ENCODE measurements around the gene KRTAP10-4. TPM values are rescaled to one million over a fixed set of nuclear protein-coding genes. Genes with fewer than 3 reads are reported as not detected.

KRTAP10-4 gene
- polyA plus RNA-seq, 2 of the 4 experiments (the other 2 are of a cell fraction): not detected

DNA sequence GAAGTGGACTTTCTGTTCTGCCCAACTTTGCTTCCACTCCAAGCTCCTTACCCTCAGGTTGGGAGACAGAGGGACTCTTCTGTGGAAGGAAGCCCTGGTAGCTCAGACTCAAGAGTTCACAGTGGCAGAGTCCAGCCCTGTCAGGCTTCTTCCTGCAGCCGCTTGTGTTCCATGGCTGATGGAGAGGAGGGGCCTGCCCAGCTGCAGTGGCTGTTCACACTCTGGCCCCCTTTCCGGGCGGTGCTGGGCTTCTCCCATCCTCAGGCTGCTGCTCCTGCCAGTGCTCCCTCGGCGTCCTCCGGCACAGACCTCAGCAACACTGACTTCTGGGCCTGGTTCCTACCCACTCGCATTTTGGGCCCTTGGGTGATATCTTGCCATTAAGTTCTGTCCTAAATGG lies 37.6 kb upstream of the KRTAP10-4 start:
- ATAC-seq: no peak

DNA sequence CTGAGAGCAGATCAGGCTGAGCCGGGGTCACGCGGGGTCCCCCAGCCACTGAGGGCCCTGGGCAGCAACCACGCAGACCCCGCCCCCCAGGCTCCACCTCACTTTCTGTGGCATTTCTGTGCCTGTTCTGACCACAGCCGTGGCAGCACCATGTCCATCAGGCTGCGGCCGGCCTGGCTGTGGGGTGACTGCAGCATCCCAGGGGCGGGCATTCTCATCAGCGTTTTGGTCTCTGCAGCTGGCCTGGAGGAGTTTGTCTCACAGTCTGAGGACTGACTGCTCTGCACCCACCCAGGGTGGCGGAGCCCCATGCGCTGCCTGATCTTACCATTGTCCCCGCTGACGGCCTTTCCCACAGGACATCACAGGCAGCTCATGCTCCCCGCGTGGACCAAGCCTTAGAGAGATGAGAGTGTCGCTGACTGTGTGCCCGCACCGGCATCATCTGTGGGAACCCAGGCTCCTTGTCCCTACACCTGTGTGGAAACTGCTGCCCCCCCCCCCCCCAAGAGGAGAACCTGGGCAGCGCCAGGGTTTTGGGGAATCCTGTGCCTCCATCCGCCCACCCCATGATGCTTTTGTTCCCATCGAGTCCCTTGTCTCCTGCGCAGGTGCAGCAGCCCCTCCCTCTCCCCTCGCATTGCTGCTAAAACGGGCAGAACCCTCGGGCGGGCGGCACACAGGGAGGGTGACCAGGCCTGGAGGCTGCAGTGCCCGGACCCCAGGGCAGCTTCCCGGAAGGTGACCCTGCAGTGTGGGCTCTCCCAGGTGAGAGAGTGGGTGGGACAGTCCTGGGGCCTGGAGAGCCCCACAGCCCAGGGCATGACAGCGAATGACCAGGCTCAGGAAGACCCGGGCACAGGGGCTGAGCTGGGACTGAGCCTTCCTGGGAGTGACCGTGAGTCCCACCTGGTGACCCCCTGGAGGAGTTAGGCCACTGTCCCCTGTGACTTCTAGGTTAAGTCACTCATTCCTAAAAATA lies 35.3 kb upstream of the KRTAP10-4 start:
- TF ChIP-seq ZFP36 (IDR thresholded peaks at IDR 0.05; ENCODE audit: borderline replicate concordance, partially characterized antibody) (no peak), RNF2 (IDR thresholded peaks at IDR 0.05; ENCODE audit: borderline replicate concordance, low read depth) (no peak), NFE2L2 (conservative IDR thresholded peaks at IDR 0.05; ENCODE audit: low read length) (no peak), NPAS2 (CRISPR knock-in tag; IDR thresholded peaks at IDR 0.05; ENCODE audit: borderline replicate concordance) (no peak), POLR2AphosphoS2 (conservative IDR thresholded peaks at IDR 0.05; ENCODE audit: low read length) (no peak), FOSL2 (IDR thresholded peaks at IDR 0.05) (no peak), FOSL2 (CRISPR knock-in tag; IDR thresholded peaks at IDR 0.05) (no peak), HOXB5 (CRISPR knock-in tag; IDR thresholded peaks at IDR 0.05) (no peak), EHMT2 (IDR thresholded peaks at IDR 0.05; ENCODE audit: low read depth) (no peak), TP53 (CRISPR knock-in tag; IDR thresholded peaks at IDR 0.05) (no peak), RAD21 (conservative IDR thresholded peaks at IDR 0.05 in 1 of 2, IDR thresholded peaks at IDR 0.05 in 1 of 2) (no peak), KDM1A (IDR thresholded peaks at IDR 0.05; ENCODE audit: low read depth) (no peak), SREBF2 (IDR thresholded peaks at IDR 0.05) (no peak), RCOR1 (IDR thresholded peaks at IDR 0.05; ENCODE audit: low read depth, low read length) (no peak), ZSCAN20 (CRISPR knock-in tag; IDR thresholded peaks at IDR 0.05) (no peak), FOSB (CRISPR knock-in tag; IDR thresholded peaks at IDR 0.05) (no peak)
- TF ChIP-seq, protein P1, sequence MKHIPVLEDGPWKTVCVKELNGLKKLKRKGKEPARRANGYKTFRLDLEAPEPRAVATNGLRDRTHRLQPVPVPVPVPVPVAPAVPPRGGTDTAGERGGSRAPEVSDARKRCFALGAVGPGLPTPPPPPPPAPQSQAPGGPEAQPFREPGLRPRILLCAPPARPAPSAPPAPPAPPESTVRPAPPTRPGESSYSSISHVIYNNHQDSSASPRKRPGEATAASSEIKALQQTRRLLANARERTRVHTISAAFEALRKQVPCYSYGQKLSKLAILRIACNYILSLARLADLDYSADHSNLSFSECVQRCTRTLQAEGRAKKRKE (CRISPR knock-in tag; IDR thresholded peaks at IDR 0.05; ENCODE audit: low read depth): no peak
- TF ChIP-seq, protein P2, sequence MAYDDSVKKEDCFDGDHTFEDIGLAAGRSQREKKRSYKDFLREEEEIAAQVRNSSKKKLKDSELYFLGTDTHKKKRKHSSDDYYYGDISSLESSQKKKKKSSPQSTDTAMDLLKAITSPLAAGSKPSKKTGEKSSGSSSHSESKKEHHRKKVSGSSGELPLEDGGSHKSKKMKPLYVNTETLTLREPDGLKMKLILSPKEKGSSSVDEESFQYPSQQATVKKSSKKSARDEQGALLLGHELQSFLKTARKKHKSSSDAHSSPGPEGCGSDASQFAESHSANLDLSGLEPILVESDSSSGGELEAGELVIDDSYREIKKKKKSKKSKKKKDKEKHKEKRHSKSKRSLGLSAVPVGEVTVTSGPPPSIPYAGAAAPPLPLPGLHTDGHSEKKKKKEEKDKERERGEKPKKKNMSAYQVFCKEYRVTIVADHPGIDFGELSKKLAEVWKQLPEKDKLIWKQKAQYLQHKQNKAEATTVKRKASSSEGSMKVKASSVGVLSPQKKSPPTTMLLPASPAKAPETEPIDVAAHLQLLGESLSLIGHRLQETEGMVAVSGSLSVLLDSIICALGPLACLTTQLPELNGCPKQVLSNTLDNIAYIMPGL (CRISPR knock-in tag; IDR thresholded peaks at IDR 0.05; ENCODE audit: borderline replicate concordance): no peak
- FAIRE-seq: no peak
- ChIA-PET CTCF (no interaction called here), POLR2A (no interaction called here)
- Histone ChIP-seq H3K9me3 (peaks cover 14% of the 10 kb centered on the region; the same call in 2 of the 3 replicates), H3K4me1 (no peaks in the 10 kb centered on the region), H3K4me2 (no peak overlapping the region), H3K27ac (no peak overlapping the region), H3K4me3 (no peak overlapping the region)
- WGBS (ENCODE audit: missing lambda C conversion rate): 74% methylated on average over 10 of the region's 33 CpGs
- DNase-seq (ENCODE audit: low read depth in 1 of 2, low spot score in 1 of 2): no peak
- no peak for ATAC-seq

More for the DNA sequence above, 37.6 kb upstream of the KRTAP10-4 start:
- no peak overlapping the region for H3K27ac ChIP-seq
- ChIA-PET POLR2A (no interaction called here), CTCF (no interaction called here)
- H3K4me1 ChIP-seq: no peaks in the 10 kb centered on the region
- no peak for FAIRE-seq
- DNase-seq (ENCODE audit: low read depth in 1 of 2, low spot score in 1 of 2): no peak
- TF ChIP-seq ZFP36 (IDR thresholded peaks at IDR 0.05; ENCODE audit: borderline replicate concordance, partially characterized antibody): no peak
- no peak for TF ChIP-seq FOXS1 (CRISPR knock-in tag; IDR thresholded peaks at IDR 0.05)
- TF ChIP-seq, protein P2 (CRISPR knock-in tag; IDR thresholded peaks at IDR 0.05; ENCODE audit: borderline replicate concordance): no peak
- TF ChIP-seq JUN (IDR thresholded peaks at IDR 0.05): no peak
- TF ChIP-seq, protein P3, sequence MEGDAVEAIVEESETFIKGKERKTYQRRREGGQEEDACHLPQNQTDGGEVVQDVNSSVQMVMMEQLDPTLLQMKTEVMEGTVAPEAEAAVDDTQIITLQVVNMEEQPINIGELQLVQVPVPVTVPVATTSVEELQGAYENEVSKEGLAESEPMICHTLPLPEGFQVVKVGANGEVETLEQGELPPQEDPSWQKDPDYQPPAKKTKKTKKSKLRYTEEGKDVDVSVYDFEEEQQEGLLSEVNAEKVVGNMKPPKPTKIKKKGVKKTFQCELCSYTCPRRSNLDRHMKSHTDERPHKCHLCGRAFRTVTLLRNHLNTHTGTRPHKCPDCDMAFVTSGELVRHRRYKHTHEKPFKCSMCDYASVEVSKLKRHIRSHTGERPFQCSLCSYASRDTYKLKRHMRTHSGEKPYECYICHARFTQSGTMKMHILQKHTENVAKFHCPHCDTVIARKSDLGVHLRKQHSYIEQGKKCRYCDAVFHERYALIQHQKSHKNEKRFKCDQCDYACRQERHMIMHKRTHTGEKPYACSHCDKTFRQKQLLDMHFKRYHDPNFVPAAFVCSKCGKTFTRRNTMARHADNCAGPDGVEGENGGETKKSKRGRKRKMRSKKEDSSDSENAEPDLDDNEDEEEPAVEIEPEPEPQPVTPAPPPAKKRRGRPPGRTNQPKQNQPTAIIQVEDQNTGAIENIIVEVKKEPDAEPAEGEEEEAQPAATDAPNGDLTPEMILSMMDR (IDR thresholded peaks at IDR 0.05): no peak
- TF ChIP-seq PHF8 (IDR thresholded peaks at IDR 0.05; ENCODE audit: borderline replicate concordance, low read depth): no peak
- TF ChIP-seq EHMT2 (IDR thresholded peaks at IDR 0.05; ENCODE audit: low read depth): no peak
- no peak for TF ChIP-seq JUNB (IDR thresholded peaks at IDR 0.05)
- TF ChIP-seq, protein P4, sequence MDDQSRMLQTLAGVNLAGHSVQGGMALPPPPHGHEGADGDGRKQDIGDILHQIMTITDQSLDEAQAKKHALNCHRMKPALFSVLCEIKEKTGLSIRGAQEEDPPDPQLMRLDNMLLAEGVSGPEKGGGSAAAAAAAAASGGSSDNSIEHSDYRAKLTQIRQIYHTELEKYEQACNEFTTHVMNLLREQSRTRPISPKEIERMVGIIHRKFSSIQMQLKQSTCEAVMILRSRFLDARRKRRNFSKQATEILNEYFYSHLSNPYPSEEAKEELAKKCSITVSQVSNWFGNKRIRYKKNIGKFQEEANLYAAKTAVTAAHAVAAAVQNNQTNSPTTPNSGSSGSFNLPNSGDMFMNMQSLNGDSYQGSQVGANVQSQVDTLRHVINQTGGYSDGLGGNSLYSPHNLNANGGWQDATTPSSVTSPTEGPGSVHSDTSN (IDR thresholded peaks at IDR 0.05): no peak
- no peak for TF ChIP-seq RAD21 (conservative IDR thresholded peaks at IDR 0.05 in 1 of 2, IDR thresholded peaks at IDR 0.05 in 1 of 2)
- TF ChIP-seq HOXA7 (CRISPR knock-in tag; IDR thresholded peaks at IDR 0.05): no peak
- no peak for TF ChIP-seq GATA3 (IDR thresholded peaks at IDR 0.05; ENCODE audit: borderline replicate concordance)
- TF ChIP-seq ZC3H11A (IDR thresholded peaks at IDR 0.05): no peak
- TF ChIP-seq EHF (CRISPR knock-in tag; IDR thresholded peaks at IDR 0.05): no peak
- no peak for TF ChIP-seq MYC (IDR thresholded peaks at IDR 0.05; ENCODE audit: borderline replicate concordance, low read length)
- 55% methylated on average over 6 of the region's 7 CpGs for WGBS (ENCODE audit: missing lambda C conversion rate)
- H3K4me3 ChIP-seq: no peak overlapping the region
- no peak overlapping the region for H3K4me2 ChIP-seq
- no peaks in the 10 kb centered on the region for H3K9me3 ChIP-seq

Measured in A549 (cell line).